GM19468 (cell line): ENCODE results near the gene G3BP2.

ENCODE experiments used
- ATAC-seq: cut with Tn5 transposase; IDR thresholded peaks from one replicate; pipeline ENCODE4 v1.9.1; 2021; ENCODE audit warnings: mild to moderate bottlenecking, moderate library complexity, moderate number of reproducible peaks; ENCODE audit not compliant: unreplicated experiment; ENCODE audit errors: extremely low read depth

The G3BP2 gene

GRCh38 chr4:75644095-75644494 is 29.1 kb downstream of the G3BP2 start:
- ATAC-seq, result no peak

- ATAC-seq, result no peak
Observed at GRCh38 chr4:75643651-75644050, 29.6 kb downstream of the G3BP2 start.

- no peak for ATAC-seq
Observed at GRCh38 chr4:75639124-75639695, 34.0 kb downstream of the G3BP2 start.

- no peak for ATAC-seq
Observed at GRCh38 chr4:75637827-75638226, 35.4 kb downstream of the G3BP2 start.

GRCh38 chr4:75637176-75637575 is 36.0 kb downstream of the G3BP2 start:
- ATAC-seq, result no peak

- no peak for ATAC-seq
Observed at GRCh38 chr4:75634951-75635350, 38.3 kb downstream of the G3BP2 start.

- ATAC-seq, result no peak
Observed at GRCh38 chr4:75634281-75634680, 38.9 kb downstream of the G3BP2 start.

GRCh38 chr4:75633846-75634245 is 39.4 kb downstream of the G3BP2 start:
- no peak for ATAC-seq

GRCh38 chr4:75630937-75631329 is 42.3 kb downstream of the G3BP2 start:
- no peak for ATAC-seq

GRCh38 chr4:75630174-75630936 is 42.9 kb downstream of the G3BP2 start, which contains the start of gene CDKL2:
Gene CDKL2, minus strand, starts transcription at chr4:75630528. Its CDS starts 4,540 bp downstream, at chr4:75625988.
- ATAC-seq, result peak; percentile 93

GRCh38 chr4:75629239-75629638 is 44.0 kb downstream of the G3BP2 start:
- no peak for ATAC-seq

GRCh38 chr4:75623026-75623425 is 50.2 kb downstream of the G3BP2 start:
- ATAC-seq, result no peak

- no peak for ATAC-seq
Observed at GRCh38 chr4:75621715-75622114, 51.5 kb downstream of the G3BP2 start.

- no peak for ATAC-seq
Observed at GRCh38 chr4:75612306-75612705, 60.9 kb downstream of the G3BP2 start.

GRCh38 chr4:75605928-75606327 is 67.3 kb downstream of the G3BP2 start:
- no peak for ATAC-seq

- no peak for ATAC-seq
Observed at GRCh38 chr4:75599647-75600046, 73.6 kb downstream of the G3BP2 start.

- ATAC-seq, result no peak
Observed at GRCh38 chr4:75598390-75598789, 74.8 kb downstream of the G3BP2 start.

GRCh38 chr4:75596061-75596460 is 77.2 kb downstream of the G3BP2 start:
- ATAC-seq, result no peak

- ATAC-seq, result no peak
Observed at GRCh38 chr4:75593393-75593792, 79.8 kb downstream of the G3BP2 start.
